ENCODE measurements around the gene WDR89.
A peak's percentile ranks its signal among the peaks of the same experiment; 100 is the strongest.
"Not testable (repeated sequence)": the region's sequence is repeated elsewhere in the genome, so short reads cannot be mapped to it uniquely, and the experiment has no call there.

The WDR89 gene

GRCh38 chr14:63656194-63656593 is 14.5 kb upstream of the WDR89 start:
- no peak for DNase-seq

- DNase-seq, result no peak
These were observed 13.3 kb upstream of the WDR89 start for GRCh38 chr14:63654936-63655335.

GRCh38 chr14:63654346-63654745 is 12.7 kb upstream of the WDR89 start:
- no peak for DNase-seq

GRCh38 chr14:63652406-63652805 is 10.7 kb upstream of the WDR89 start:
- no peak for DNase-seq

GRCh38 chr14:63650256-63650952 is 8.7 kb upstream of the WDR89 start:
- no peak for DNase-seq

GRCh38 chr14:63647696-63648410 is 6.2 kb upstream of the WDR89 start:
- DNase-seq, result no peak

GRCh38 chr14:63644741-63645140 is 3.1 kb upstream of the WDR89 start:
- no peak for DNase-seq

GRCh38 chr14:63642656-63643382 is 1.1 kb upstream of the WDR89 start:
- no peak for DNase-seq

- peak; percentile 93 for DNase-seq
These were observed 549 bp upstream of the WDR89 start for GRCh38 chr14:63642229-63642611.

- DNase-seq, result no peak
These were observed 3.2 kb downstream of the WDR89 start for GRCh38 chr14:63638493-63638892.

- DNase-seq, result not testable (repeated sequence)
These were observed 5.5 kb downstream of the WDR89 start for GRCh38 chr14:63636094-63636635.

GRCh38 chr14:63633801-63634200 is 7.9 kb downstream of the WDR89 start:
- no peak for DNase-seq

GRCh38 chr14:63632932-63633514 is 8.6 kb downstream of the WDR89 start:
- no peak for DNase-seq

- DNase-seq, result no peak
These were observed 17.0 kb downstream of the WDR89 start for GRCh38 chr14:63624701-63625100.

GRCh38 chr14:63624203-63624602 is 17.5 kb downstream of the WDR89 start:
- no peak for DNase-seq

GRCh38 chr14:63621975-63622374 is 19.7 kb downstream of the WDR89 start:
- not testable (repeated sequence) for DNase-seq

- DNase-seq, result no peak
These were observed 25.7 kb downstream of the WDR89 start for GRCh38 chr14:63616015-63616414.

GRCh38 chr14:63614679-63615363 is 26.9 kb downstream of the WDR89 start:
- no peak for DNase-seq

GRCh38 chr14:63611078-63611477 is 30.6 kb downstream of the WDR89 start:
- DNase-seq, result no peak

- DNase-seq, result no peak
These were observed 36.6 kb downstream of the WDR89 start for GRCh38 chr14:63605041-63605532.

GRCh38 chr14:63604626-63605025 is 37.0 kb downstream of the WDR89 start:
- no peak for DNase-seq

- no peak for DNase-seq
These were observed 37.9 kb downstream of the WDR89 start for GRCh38 chr14:63603749-63604277.
